Keratinocyte (primary cell): Measurements from ENCODE around the gene NLGN4X. TPM values are rescaled to one million over a fixed set of nuclear protein-coding genes. Genes with fewer than 3 reads are reported as not detected.

Source experiments
- DNase-seq: peaks from one replicate; pipeline ENCODE4 v3.0.0-alpha.2; 2011; ENCODE audit warnings: low read depth, missing footprints, low spot score
- FAIRE-seq: peaks from 2 replicates; lab custom pipeline; 2011; peaks lifted over from hg19 to GRCh38; lab: Jason Lieb, UNC
- H2AFZ ChIP-seq: 2 replicates; pipeline ENCODE4 v1.6.0; 2012; ENCODE audit warnings: low read length, control low read depth, inconsistent platforms; ENCODE audit not compliant: control insufficient read depth
- H3K27ac ChIP-seq: 2 replicates; pipeline ENCODE4 v1.5.1; 2011; ENCODE audit warnings: low read length; ENCODE audit not compliant: control insufficient read depth, insufficient read depth
- H3K27me3 ChIP-seq: 3 replicates; pipeline ENCODE4 v1.6.0; 2011; ENCODE audit warnings: low read length; ENCODE audit not compliant: control insufficient read depth, insufficient read depth; ENCODE audit errors: extremely low read depth
- H3K36me3 ChIP-seq, 2 experiments: 2 replicates in 1 of 2; 3 replicates in 1 of 2; pipeline ENCODE4 v1.5.1; 2011; ENCODE audit warnings: low read length in 2 of 2, mild to moderate bottlenecking in 1 of 2; ENCODE audit not compliant: control insufficient read depth in 2 of 2, insufficient read depth in 2 of 2; ENCODE audit errors: extremely low read depth in 1 of 2
- H3K4me1 ChIP-seq: 3 replicates; pipeline ENCODE4 v1.5.1; 2011; ENCODE audit warnings: low read length; ENCODE audit not compliant: control insufficient read depth, insufficient read depth; ENCODE audit errors: extremely low read depth
- H3K4me2 ChIP-seq: 3 replicates; pipeline ENCODE4 v1.6.0; 2011; ENCODE audit warnings: low read depth, low read length; ENCODE audit not compliant: control insufficient read depth, insufficient read depth; ENCODE audit errors: extremely low read depth
- H3K4me3 ChIP-seq, 3 experiments: fragments of 200-600 bp in 1 of 3; sonication (generic) in 1 of 3; 2 replicates in 2 of 3; 3 replicates in 1 of 3; pipeline ENCODE4 v1.5.1; 2011 to 2016; ENCODE audit warnings: low read length in 3 of 3, mild to moderate bottlenecking in 3 of 3, control low read depth in 2 of 3, inconsistent platforms in 1 of 3, low read depth in 1 of 3, mixed read lengths in 1 of 3, mixed run types in 1 of 3, moderate library complexity in 1 of 3; ENCODE audit not compliant: control insufficient read depth in 2 of 3, insufficient read depth in 2 of 3; ENCODE audit errors: extremely low read depth in 1 of 3
- H3K79me2 ChIP-seq: 2 replicates; pipeline ENCODE4 v1.6.0; 2012; ENCODE audit warnings: low read length; ENCODE audit not compliant: control insufficient read depth, insufficient read depth
- H3K9ac ChIP-seq: 3 replicates; pipeline ENCODE4 v1.6.0; 2011; ENCODE audit warnings: low read length; ENCODE audit not compliant: control insufficient read depth, insufficient read depth; ENCODE audit errors: extremely low read depth
- H3K9me1 ChIP-seq: 3 replicates; pipeline ENCODE4 v1.6.0; 2011; ENCODE audit warnings: low read length; ENCODE audit not compliant: control insufficient read depth, insufficient read depth; ENCODE audit errors: extremely low read depth
- H3K9me3 ChIP-seq: 2 replicates; pipeline ENCODE4 v1.5.1; 2012; ENCODE audit warnings: low read depth, low read length; ENCODE audit not compliant: control insufficient read depth
- H4K20me1 ChIP-seq: 3 replicates; pipeline ENCODE4 v1.6.0; 2011; ENCODE audit warnings: low read length; ENCODE audit not compliant: control insufficient read depth, insufficient read depth; ENCODE audit errors: extremely low read depth
- EZH2 ChIP-seq: IDR thresholded peaks from one replicate; pipeline ENCODE4 v1.6.1; 2012; ENCODE audit warnings: inconsistent platforms, mild to moderate bottlenecking, low read length, moderate library complexity
- dilution Hi-C: fragments of 300-500 bp; cut with MboI; formaldehyde crosslinking; loops from one replicate; pipeline ENCODE4 v1.7.0; 2020; ENCODE audit warnings: low sequenced_read_pairs; ENCODE audit not compliant: extremely low pct_ligation_motif_present
- polyA plus RNA-seq, 5 experiments: library from polyadenylated mRNA; depleted of rRNA in 3 of 5; stranded (reverse) in 3 of 5; stranded (forward) in 1 of 5; unstranded in 1 of 5; fragments of >200 nt; gene quantifications; 1 replicate in 1 of 5; 2 replicates in 3 of 5; 3 replicates in 1 of 5; pipeline versions ENCODE4 v1.2.1 to v1.2.3, GENCODE V29; 2011 to 2012; ENCODE audit warnings: missing spikeins in 2 of 5, low read depth in 1 of 5, low replicate concordance in 1 of 5
- TF ChIP-seq, protein P1 (sequence below), 3 experiments: IDR thresholded peaks in 1 of 3; conservative IDR thresholded peaks in 1 of 3; optimal IDR thresholded peaks in 1 of 3; 2 replicates in 2 of 3; 3 replicates in 1 of 3; pipeline versions ENCODE3 to v1.5.1; 2011; ENCODE audit warnings: low read length in 3 of 3, mild to moderate bottlenecking in 3 of 3, moderate library complexity in 2 of 3, control low read depth in 1 of 3, inconsistent platforms in 1 of 3; ENCODE audit not compliant: insufficient read depth in 2 of 3; ENCODE audit errors: extremely low read depth in 1 of 3

Gene NLGN4X
- polyA plus RNA-seq, 1 donor (not counting 4 experiments of a cell fraction or from before 2014, with no cell fraction given) = 2.0 TPM

DNA sequence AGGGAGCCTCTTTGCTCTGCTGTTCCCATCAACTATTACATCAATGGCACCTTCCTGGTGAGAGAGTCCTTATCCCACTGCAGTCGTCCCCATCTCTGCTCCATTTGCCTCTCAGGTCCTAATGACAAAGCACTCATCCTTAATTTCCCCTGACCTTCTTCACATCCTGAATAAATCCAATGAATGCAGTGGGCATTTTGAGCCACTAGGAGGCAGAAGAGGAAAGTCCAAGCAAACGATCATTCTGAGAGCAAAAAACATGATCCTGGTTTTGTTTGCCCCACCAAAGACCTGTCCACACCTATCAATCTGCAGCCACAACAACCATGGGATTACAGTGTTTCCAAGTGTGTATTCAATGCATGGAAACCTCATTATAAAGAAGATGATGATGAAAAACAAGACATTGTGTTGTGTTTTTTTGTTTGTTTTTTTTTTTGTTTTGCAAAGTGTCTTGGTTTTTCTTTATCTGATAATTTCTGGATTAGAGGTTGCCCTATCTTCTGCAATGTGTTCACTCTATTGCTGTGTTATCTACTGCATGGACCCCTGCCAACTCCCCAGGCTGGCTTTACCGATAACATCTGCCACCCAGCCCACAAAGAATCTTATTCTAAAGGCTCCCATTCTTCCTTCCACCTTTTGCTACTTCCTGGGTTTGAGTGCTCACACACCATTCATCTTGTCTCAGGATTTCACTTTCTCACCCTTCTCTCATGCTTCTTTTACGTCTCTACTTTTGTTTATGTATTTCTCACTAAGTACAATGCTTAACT, 207.2 kb downstream of the NLGN4X start:
- Histone ChIP-seq H3K4me3 (no peak overlapping the region), H3K9me3 (no peaks in the 10 kb centered on the region), H2AFZ (peak overlapping the region; percentile 34), H3K27ac (no peak overlapping the region), H3K4me1 (peaks cover 8% of the 10 kb centered on the region), H3K27me3 (no peaks in the 10 kb centered on the region), H3K36me3 (no peaks in the 10 kb centered on the region), H4K20me1 (no peaks in the 10 kb centered on the region), H3K79me2 (no peaks in the 10 kb centered on the region), H3K9me1 (no peaks in the 10 kb centered on the region), H3K4me2 (no peak overlapping the region), H3K9ac (no peak overlapping the region)
- dilution Hi-C loops = no loop called here
- FAIRE-seq (peak; percentile 70), DNase-seq (no peak)
- TF ChIP-seq EZH2 = no peak
- TF ChIP-seq, protein P1, sequence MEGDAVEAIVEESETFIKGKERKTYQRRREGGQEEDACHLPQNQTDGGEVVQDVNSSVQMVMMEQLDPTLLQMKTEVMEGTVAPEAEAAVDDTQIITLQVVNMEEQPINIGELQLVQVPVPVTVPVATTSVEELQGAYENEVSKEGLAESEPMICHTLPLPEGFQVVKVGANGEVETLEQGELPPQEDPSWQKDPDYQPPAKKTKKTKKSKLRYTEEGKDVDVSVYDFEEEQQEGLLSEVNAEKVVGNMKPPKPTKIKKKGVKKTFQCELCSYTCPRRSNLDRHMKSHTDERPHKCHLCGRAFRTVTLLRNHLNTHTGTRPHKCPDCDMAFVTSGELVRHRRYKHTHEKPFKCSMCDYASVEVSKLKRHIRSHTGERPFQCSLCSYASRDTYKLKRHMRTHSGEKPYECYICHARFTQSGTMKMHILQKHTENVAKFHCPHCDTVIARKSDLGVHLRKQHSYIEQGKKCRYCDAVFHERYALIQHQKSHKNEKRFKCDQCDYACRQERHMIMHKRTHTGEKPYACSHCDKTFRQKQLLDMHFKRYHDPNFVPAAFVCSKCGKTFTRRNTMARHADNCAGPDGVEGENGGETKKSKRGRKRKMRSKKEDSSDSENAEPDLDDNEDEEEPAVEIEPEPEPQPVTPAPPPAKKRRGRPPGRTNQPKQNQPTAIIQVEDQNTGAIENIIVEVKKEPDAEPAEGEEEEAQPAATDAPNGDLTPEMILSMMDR (optimal IDR thresholded peaks at IDR 0.05 in 1 of 3, IDR thresholded peaks at IDR 0.05 in 1 of 3, conservative IDR thresholded peaks at IDR 0.05 in 1 of 3; ENCODE audit: extremely low read depth in 1 of 3, insufficient read depth in 2 of 3, low read length in 3 of 3) = peak; percentile 68 to 85 (median 78)

- no peak for FAIRE-seq
- H3K4me2 ChIP-seq = no peak overlapping the region
- TF ChIP-seq, protein P1 (optimal IDR thresholded peaks at IDR 0.05 in 1 of 3, IDR thresholded peaks at IDR 0.05 in 1 of 3, conservative IDR thresholded peaks at IDR 0.05 in 1 of 3; ENCODE audit: extremely low read depth in 1 of 3, insufficient read depth in 2 of 3, low read length in 3 of 3) = no peak
- TF ChIP-seq EZH2 = no peak
- dilution Hi-C loops = no loop called here
- peaks cover 2% of the 10 kb centered on the region for H3K4me1 ChIP-seq
- no peaks in the 10 kb centered on the region for H3K9me3 ChIP-seq
- H2AFZ ChIP-seq = no peak overlapping the region
- H3K9me1 ChIP-seq = no peaks in the 10 kb centered on the region
- no peak for DNase-seq
- no peak overlapping the region for H3K4me3 ChIP-seq
- no peaks in the 10 kb centered on the region for H3K27me3 ChIP-seq
- no peaks in the 10 kb centered on the region for H4K20me1 ChIP-seq
- H3K9ac ChIP-seq = no peak overlapping the region
- no peak overlapping the region for H3K27ac ChIP-seq
- H3K36me3 ChIP-seq = no peaks in the 10 kb centered on the region
- H3K79me2 ChIP-seq = no peaks in the 10 kb centered on the region
Measured at GRCh38 chrX:6019076-6019475, 209.6 kb downstream of the NLGN4X start.
